K562 (cell line): ENCODE measurements around the gene EXOSC6. TPM values are rescaled to one million over a fixed set of nuclear protein-coding genes. Genes with fewer than 3 reads are reported as not detected.

Source experiments
- CEBPZ ChIP-seq: fragments of 150-350 bp; IDR thresholded peaks from 2 replicates; pipeline ENCODE4 v1.6.1; 2014; ENCODE audit warnings: low read depth, mild to moderate bottlenecking, low read length, borderline replicate concordance
- DMBX1 ChIP-seq: fragments of 250-450 bp; sonication (Bioruptor Pico); IDR thresholded peaks from 2 replicates; pipeline ENCODE4 v1.8.0; 2022; ENCODE audit warnings: inconsistent platforms, mild to moderate bottlenecking, moderate library complexity, borderline replicate concordance
- E2F5 ChIP-seq: sonication (generic); formaldehyde crosslinking; IDR thresholded peaks from 2 replicates; pipeline ENCODE4 v1.8.0; 2022; ENCODE audit warnings: mild to moderate bottlenecking, missing genetic modification reagents
- GTF2A2 ChIP-seq: IDR thresholded peaks from 2 replicates; pipeline ENCODE4 v1.6.1; 2016; ENCODE audit warnings: mild to moderate bottlenecking, missing genetic modification characterization, missing compliant biosample characterization
- HMGN3 ChIP-seq: IDR thresholded peaks from 2 replicates; pipeline ENCODE4 v1.6.1; 2011; ENCODE audit warnings: borderline replicate concordance, low read depth, mild to moderate bottlenecking, mixed read lengths, low read length; ENCODE audit not compliant: insufficient read length; ENCODE audit errors: extremely low read depth
- MBD2 ChIP-seq: sonication (generic); IDR thresholded peaks from 2 replicates; pipeline ENCODE4 v1.6.1; 2016; ENCODE audit warnings: low read depth, borderline replicate concordance
- MCM3 ChIP-seq: fragments of 450-650 bp; IDR thresholded peaks from 2 replicates; pipeline ENCODE4 v1.6.1; 2016
- MLX ChIP-seq, 2 experiments: fragments of 450-650 bp in 1 of 2; sonication (generic) in 1 of 2; formaldehyde crosslinking; conservative IDR thresholded peaks; 2 replicates each; pipeline versions ENCODE4 v1.4.0 to v1.8.1; 2020 to 2022; ENCODE audit warnings: mild to moderate bottlenecking in 1 of 2, missing genetic modification reagents in 1 of 2
- MTA1 ChIP-seq: fragments of 450-650 bp; IDR thresholded peaks from 2 replicates; pipeline ENCODE4 v1.6.1; 2017; ENCODE audit warnings: borderline replicate concordance
- MTA2 ChIP-seq: fragments of 450-650 bp; IDR thresholded peaks from 2 replicates; pipeline ENCODE4 v1.6.1; 2016; ENCODE audit warnings: low read depth
- NFE2 ChIP-seq: IDR thresholded peaks from 2 replicates; pipeline ENCODE4 v1.6.1; 2014; ENCODE audit warnings: antibody characterized with exemption, low read depth
- NR0B1 ChIP-seq: fragments of 450-650 bp; IDR thresholded peaks from one replicate; pipeline ENCODE4 v1.6.1; 2018; ENCODE audit warnings: mild to moderate bottlenecking, moderate library complexity; ENCODE audit not compliant: partially characterized antibody
- RBM22 ChIP-seq: fragments of 200-400 bp; formaldehyde crosslinking; IDR thresholded peaks from 2 replicates; pipeline ENCODE4 v1.6.1; 2018; ENCODE audit warnings: low read length, low read depth; ENCODE audit not compliant: poor library complexity, severe bottlenecking
- RUNX1 ChIP-seq: sonication (generic); IDR thresholded peaks from 2 replicates; pipeline ENCODE4 v1.6.1; 2016; ENCODE audit warnings: antibody characterized with exemption, low read depth
- SMARCB1 ChIP-seq: IDR thresholded peaks from 2 replicates; pipeline ENCODE4 v1.6.1; 2011; ENCODE audit warnings: improper control_type of control experiment, low read depth; ENCODE audit not compliant: insufficient read length
- SNRNP70 ChIP-seq: fragments of 200-400 bp; formaldehyde crosslinking; optimal IDR thresholded peaks from 2 replicates; pipeline ENCODE3; 2017; ENCODE audit warnings: low read depth, low read length
- TAF1 ChIP-seq: IDR thresholded peaks from 2 replicates; pipeline ENCODE4 v1.6.1; 2011; ENCODE audit warnings: mild to moderate bottlenecking, low read length, moderate library complexity; ENCODE audit not compliant: insufficient read depth, control insufficient read depth, severe bottlenecking; ENCODE audit errors: extremely low read depth
- TAF9B ChIP-seq: fragments of 450-650 bp; IDR thresholded peaks from 2 replicates; pipeline ENCODE4 v1.6.1; 2018; ENCODE audit warnings: mild to moderate bottlenecking; ENCODE audit not compliant: partially characterized antibody
- ZKSCAN1 ChIP-seq: fragments of 150-350 bp; IDR thresholded peaks from 2 replicates; pipeline ENCODE4 v1.6.1; 2016; ENCODE audit warnings: low read depth, low read length
- ZNF75A ChIP-seq: fragments of 450-650 bp; formaldehyde crosslinking; IDR thresholded peaks from 2 replicates; pipeline ENCODE4 v1.4.0; 2020; ENCODE audit warnings: mild to moderate bottlenecking
- ZNF79 ChIP-seq: fragments of 250-450 bp; sonication (Bioruptor Pico); IDR thresholded peaks from 2 replicates; pipeline ENCODE4 v1.4.0; 2020; ENCODE audit warnings: low read depth, mild to moderate bottlenecking, moderate library complexity
- ZZZ3 ChIP-seq: fragments of 450-650 bp; IDR thresholded peaks from 2 replicates; pipeline ENCODE4 v1.6.1; 2016; ENCODE audit warnings: antibody characterized with exemption, mild to moderate bottlenecking, moderate library complexity
- polyA plus RNA-seq, 8 experiments: library from polyadenylated mRNA; depleted of rRNA in 4 of 8; stranded (reverse) in 5 of 8; unstranded in 3 of 8; fragments of >200 nt; fragmentation: Nextera tagmentation in 2 of 8; fragmentation: Illumina TruSeq in 1 of 8; extraction: Ambion mirVana in 2 of 8; extraction: Trizol in 1 of 8; gene quantifications; 2 replicates each; pipeline versions ENCODE4 v1.2.1 to v1.2.3, GENCODE V29; 2011 to 2014; ENCODE audit warnings: inconsistent platforms in 1 of 8, missing spikeins in 1 of 8
- total RNA-seq, 7 experiments: library from RNA; depleted of rRNA in 6 of 7; stranded (reverse); fragments of >200 nt in 6 of 7; fragmentation: Illumina TruSeq in 2 of 7; extraction: Trizol in 2 of 7; gene quantifications; 2 replicates each; pipeline versions ENCODE4 v1.2.1 to v1.2.3, GENCODE V29; 2011 to 2021; ENCODE audit warnings: low replicate concordance in 1 of 7

The EXOSC6 gene
- total and polyA plus RNA-seq, 9 of the 15 experiments (the other 6 are each of a cell fraction or from before 2014, with no cell fraction given) = 9.2 to 29.0 (median 15.6) TPM

- TF ChIP-seq TAF9B (no peak), GTF2A2 (tag) (no peak), MTA2 (no peak), ZNF75A (CRISPR knock-in tag) (no peak), SMARCB1 (no peak), E2F5 (CRISPR knock-in tag) (peak; percentile 10; the same call in 1 of the 2 replicates), ZNF79 (CRISPR knock-in tag) (no peak), RBM22 (peak; percentile 78), ZZZ3 (no peak), MLX (CRISPR knock-in tag; conservative IDR thresholded peaks at IDR 0.05) (0 out of 4 replicates have a peak, but pooled peaks of 1 of the 2 experiments have one; percentile 17), NR0B1 (no peak), DMBX1 (no peak), MTA1 (peak; percentile 29; the same call in 1 of the 2 replicates), CEBPZ (no peak), MCM3 (no peak), NFE2 (no peak), ZKSCAN1 (no peak), SNRNP70 (no peak), HMGN3 (peak; percentile 24), TAF1 (no peak), RUNX1 (no peak), MBD2 (no peak)
Measured at GRCh38 chr16:70252355-70252988, 732 bp upstream of the EXOSC6 start (continued).
